OCI-LY1 (cell line): ENCODE data around the gene ABCC4.

ENCODE experiments used
- H2AFZ ChIP-seq: fragments of 200-600 bp; sonication (generic), shearing (Covaris generic); 2 replicates; pipeline ENCODE4 v1.6.0; 2014; ENCODE audit warnings: antibody characterized with exemption, mild to moderate bottlenecking, low read length
- H3F3A ChIP-seq: fragments of 200-600 bp; sonication (generic), shearing (Covaris generic); 2 replicates; pipeline ENCODE4 v1.6.0; 2014; ENCODE audit warnings: mild to moderate bottlenecking, antibody characterized with exemption, low read length, moderate library complexity; ENCODE audit not compliant: insufficient read depth
- H3K27ac ChIP-seq: fragments of 200-600 bp; sonication (generic); 2 replicates; pipeline ENCODE4 v1.5.1; 2014; ENCODE audit warnings: low read length, mixed run types, mild to moderate bottlenecking, low read depth; ENCODE audit not compliant: poor library complexity, severe bottlenecking
- H3K27me3 ChIP-seq: fragments of 200-600 bp; sonication (generic); 2 replicates; pipeline ENCODE4 v1.6.0; 2014; ENCODE audit warnings: antibody characterized with exemption, mild to moderate bottlenecking, low read length, moderate library complexity; ENCODE audit not compliant: insufficient read depth
- H3K36me3 ChIP-seq: fragments of 200-600 bp; sonication (generic); 2 replicates; pipeline ENCODE4 v1.6.1; 2014; ENCODE audit warnings: mild to moderate bottlenecking, antibody characterized with exemption, low read length, moderate library complexity, mixed read lengths; ENCODE audit not compliant: insufficient read depth
- H3K4me1 ChIP-seq: fragments of 200-600 bp; sonication (generic); 2 replicates; pipeline ENCODE4 v1.5.1; 2014; ENCODE audit warnings: mild to moderate bottlenecking, low read length, moderate library complexity; ENCODE audit not compliant: insufficient read depth, severe bottlenecking
- H3K4me2 ChIP-seq: fragments of 200-600 bp; sonication (generic), shearing (Covaris generic); 2 replicates; pipeline ENCODE4 v1.6.1; 2014; ENCODE audit warnings: low read length
- H3K4me3 ChIP-seq: fragments of 200-600 bp; sonication (generic); 2 replicates; pipeline ENCODE4 v1.5.1; 2014; ENCODE audit warnings: low read length, low read depth, mild to moderate bottlenecking, mixed read lengths; ENCODE audit not compliant: poor library complexity, severe bottlenecking
- H3K79me2 ChIP-seq: fragments of 200-600 bp; shearing (Covaris generic); 2 replicates; pipeline ENCODE4 v1.6.1; 2016; ENCODE audit warnings: mixed run types, low read length, mixed read lengths; ENCODE audit not compliant: insufficient read depth
- H3K9ac ChIP-seq: fragments of 200-600 bp; sonication (generic), shearing (Covaris generic); 2 replicates; pipeline ENCODE4 v1.6.1; 2014; ENCODE audit warnings: mild to moderate bottlenecking, low read length, mixed read lengths
- H3K9me2 ChIP-seq: fragments of 200-600 bp; sonication (generic), shearing (Covaris generic); 2 replicates; pipeline ENCODE4 v1.6.1; 2014; ENCODE audit warnings: low read depth, mild to moderate bottlenecking, low read length, mixed read lengths
- H3K9me3 ChIP-seq: fragments of 200-600 bp; shearing (Covaris generic); 2 replicates; pipeline ENCODE4 v1.6.1; 2014; ENCODE audit warnings: low read length, mixed read lengths
- H4K20me1 ChIP-seq: fragments of 200-600 bp; sonication (generic), shearing (Covaris generic); 2 replicates; pipeline ENCODE4 v1.6.0; 2016; ENCODE audit warnings: mild to moderate bottlenecking, low read length; ENCODE audit not compliant: insufficient read depth
- CTCF ChIP-seq: fragments of 200-600 bp; sonication (generic), shearing (Covaris generic); IDR thresholded peaks from 2 replicates; pipeline ENCODE4 v1.5.1; 2017; ENCODE audit warnings: mild to moderate bottlenecking, antibody characterized with exemption, low read length, moderate library complexity, mixed read lengths
- EZH2 ChIP-seq: fragments of 200-600 bp; sonication (generic), shearing (Covaris generic); IDR thresholded peaks from 2 replicates; pipeline ENCODE4 v1.8.0; 2017; ENCODE audit warnings: borderline replicate concordance, mixed run types, mild to moderate bottlenecking, antibody characterized with exemption, low read length, moderate library complexity, mixed read lengths

Gene ABCC4

GRCh38 chr13:95217920-95218830 is 83.1 kb downstream of the ABCC4 start:
- TF ChIP-seq EZH2 = no peak
- TF ChIP-seq CTCF = no peak
- Histone ChIP-seq H3K4me2 (no peak overlapping the region), H3K9me3 (no peaks in the 10 kb centered on the region), H3K36me3 (peaks cover 3% of the 10 kb centered on the region; the same call in 1 of the 2 replicates), H3K27me3 (no peaks in the 10 kb centered on the region), H3F3A (no peaks in the 10 kb centered on the region), H2AFZ (no peak overlapping the region), H4K20me1 (no peaks in the 10 kb centered on the region), H3K4me3 (no peak overlapping the region), H3K27ac (no peak overlapping the region), H3K79me2 (no peaks in the 10 kb centered on the region), H3K9me2 (no peaks in the 10 kb centered on the region), H3K4me1 (no peaks in the 10 kb centered on the region), H3K9ac (no peak overlapping the region)

DNA sequence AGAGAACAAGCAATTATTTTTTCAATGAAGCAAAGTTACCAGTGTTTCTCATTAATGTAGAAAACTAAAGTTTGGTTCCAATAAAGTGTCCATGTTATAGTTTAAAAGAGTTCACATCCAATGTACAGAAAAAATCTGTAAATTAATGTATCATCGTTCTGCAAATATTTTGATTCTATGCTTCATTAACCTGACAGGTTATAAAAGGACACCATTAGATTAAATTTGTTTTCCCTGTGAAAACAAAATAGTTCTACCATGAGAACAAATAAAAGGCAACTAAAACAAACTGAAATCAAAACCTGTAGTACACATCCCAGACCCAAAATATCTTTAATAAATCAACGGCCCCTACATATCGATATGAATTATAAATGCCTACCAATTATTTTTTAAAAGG is 85.1 kb downstream of the ABCC4 start:
- H3K9me3 ChIP-seq = no peaks in the 10 kb centered on the region
- H3K4me2 ChIP-seq = no peak overlapping the region
- peaks cover 6% of the 10 kb centered on the region; the same call in 1 of the 2 replicates for H3K36me3 ChIP-seq
- no peaks in the 10 kb centered on the region for H3K9me2 ChIP-seq
- no peak for TF ChIP-seq EZH2
- no peak for TF ChIP-seq CTCF
- no peak overlapping the region for H3K4me3 ChIP-seq
- H3K4me1 ChIP-seq = no peaks in the 10 kb centered on the region
- H2AFZ ChIP-seq = no peak overlapping the region
- H3K27ac ChIP-seq = no peak overlapping the region
- no peaks in the 10 kb centered on the region for H3K79me2 ChIP-seq
- H3K27me3 ChIP-seq = no peaks in the 10 kb centered on the region
- no peaks in the 10 kb centered on the region for H3F3A ChIP-seq
- no peaks in the 10 kb centered on the region for H4K20me1 ChIP-seq
- no peak overlapping the region for H3K9ac ChIP-seq

GRCh38 chr13:95212983-95213850 is 88.0 kb downstream of the ABCC4 start:
- no peak overlapping the region for H3K9ac ChIP-seq
- H3K79me2 ChIP-seq = no peaks in the 10 kb centered on the region
- TF ChIP-seq CTCF (no peak), EZH2 (no peak)
- H3K4me2 ChIP-seq = no peak overlapping the region
- H3F3A ChIP-seq = no peaks in the 10 kb centered on the region
- no peak overlapping the region for H3K4me3 ChIP-seq
- no peaks in the 10 kb centered on the region for H3K9me2 ChIP-seq
- H2AFZ ChIP-seq = no peak overlapping the region
- H3K9me3 ChIP-seq = no peaks in the 10 kb centered on the region
- H4K20me1 ChIP-seq = no peaks in the 10 kb centered on the region
- no peak overlapping the region for H3K27ac ChIP-seq
- peaks cover 12% of the 10 kb centered on the region for H3K4me1 ChIP-seq
- H3K27me3 ChIP-seq = no peaks in the 10 kb centered on the region
- peaks cover 15% of the 10 kb centered on the region; the same call in 1 of the 2 replicates for H3K36me3 ChIP-seq
